CD14-positive monocyte (primary cell): ENCODE data around the gene ZNF90. TPM values are rescaled to one million over a fixed set of nuclear protein-coding genes. Genes with fewer than 3 reads are reported as not detected.
A peak's percentile ranks its signal among the peaks of the same experiment; 100 is the strongest.

Experiments
- DNase-seq, 3 donors: peaks; one replicate each; pipeline ENCODE4 v3.0.0-alpha.2; 2011 to 2022
- H2AFZ ChIP-seq: 2 replicates; pipeline ENCODE4 v1.6.0; 2012; ENCODE audit warnings: mild to moderate bottlenecking, low read depth, low read length, inconsistent platforms; ENCODE audit not compliant: insufficient read depth, poor library complexity, severe bottlenecking
- H3K27ac ChIP-seq, 2 donors: 1 replicate in 1 of 2; 2 replicates in 1 of 2; pipeline ENCODE4 v1.5.1; 2012 to 2013; ENCODE audit warnings: low read length in 2 of 2, control low read depth in 1 of 2, inconsistent platforms in 1 of 2, low read depth in 1 of 2, mild to moderate bottlenecking in 1 of 2
- H3K27me3 ChIP-seq, 2 donors: one replicate each; pipeline versions ENCODE4 v1.6.0 to v1.6.1; 2011 to 2013; ENCODE audit warnings: low read length in 2 of 2; ENCODE audit not compliant: control insufficient read depth in 2 of 2, insufficient read depth in 2 of 2
- H3K36me3 ChIP-seq, 2 donors: replicated peaks in 1 of 2; 1 replicate in 1 of 2; 2 replicates in 1 of 2; pipeline versions ENCODE4 v1.5.1 to v1.6.1; 2012 to 2013; ENCODE audit warnings: low read length in 2 of 2, control low read depth in 1 of 2, inconsistent platforms in 1 of 2, mild to moderate bottlenecking in 1 of 2; ENCODE audit not compliant: insufficient read depth in 2 of 2, control insufficient read depth in 1 of 2
- H3K4me1 ChIP-seq, 2 donors: 1 replicate in 1 of 2; 2 replicates in 1 of 2; pipeline versions ENCODE4 v1.5.1 to v1.6.1; 2012 to 2013; ENCODE audit warnings: low read length in 2 of 2, control low read depth in 1 of 2, inconsistent platforms in 1 of 2, mild to moderate bottlenecking in 1 of 2, moderate library complexity in 1 of 2; ENCODE audit not compliant: insufficient read depth in 2 of 2, control insufficient read depth in 1 of 2
- H3K4me2 ChIP-seq: replicated peaks from 2 replicates; pipeline ENCODE3; 2012; ENCODE audit warnings: low read length, moderate library complexity, mild to moderate bottlenecking; ENCODE audit not compliant: poor library complexity, severe bottlenecking; ENCODE audit errors: extremely low read depth
- H3K4me3 ChIP-seq, 3 experiments: fragments of 200-600 bp in 1 of 3; sonication (generic) in 1 of 3; replicated peaks in 1 of 3; 1 replicate in 2 of 3; 2 replicates in 1 of 3; pipeline ENCODE4 v1.5.1; 2011 to 2013; ENCODE audit warnings: low read length in 3 of 3, mild to moderate bottlenecking in 3 of 3, control low read depth in 2 of 3, low read depth in 2 of 3, inconsistent platforms in 1 of 3, moderate library complexity in 1 of 3
- H3K79me2 ChIP-seq: 2 replicates; pipeline ENCODE4 v1.6.0; 2012; ENCODE audit warnings: mild to moderate bottlenecking, control low read depth, inconsistent platforms, low read length, moderate library complexity; ENCODE audit not compliant: insufficient read depth
- H3K9ac ChIP-seq: 2 replicates; pipeline ENCODE4 v1.6.0; 2017; ENCODE audit warnings: low read length, mild to moderate bottlenecking; ENCODE audit not compliant: insufficient read depth, poor library complexity, severe bottlenecking
- H3K9me3 ChIP-seq, 2 donors: replicated peaks in 1 of 2; 1 replicate in 1 of 2; 2 replicates in 1 of 2; pipeline versions ENCODE4 v1.5.1 to v1.6.1; 2012 to 2013; ENCODE audit warnings: low read length in 2 of 2, control low read depth in 1 of 2; ENCODE audit not compliant: control insufficient read depth in 1 of 2, insufficient read depth in 1 of 2
- H4K20me1 ChIP-seq: 2 replicates; pipeline ENCODE4 v1.6.0; 2012; ENCODE audit warnings: mild to moderate bottlenecking, low read length, control low read depth, moderate library complexity; ENCODE audit not compliant: insufficient read depth
- H3K27ac Mint-ChIP-seq, 7 donors: one replicate each; pipeline ENCODE4 v1.8.0; 2020; ENCODE audit warnings: mild to moderate bottlenecking in 7 of 7, mixed read lengths in 7 of 7, moderate library complexity in 6 of 7, inconsistent platforms in 2 of 7
- H3K27me3 Mint-ChIP-seq, 3 donors: one replicate each; pipeline ENCODE4 v1.8.0; 2021 to 2022; ENCODE audit warnings: low read depth in 3 of 3, mild to moderate bottlenecking in 3 of 3, mixed read lengths in 3 of 3, moderate library complexity in 3 of 3, inconsistent platforms in 1 of 3
- H3K36me3 Mint-ChIP-seq, 2 donors: one replicate each; pipeline ENCODE4 v1.8.0; 2020; ENCODE audit warnings: mixed read lengths in 2 of 2, inconsistent platforms in 1 of 2, mild to moderate bottlenecking in 1 of 2
- H3K4me1 Mint-ChIP-seq: one replicate; pipeline ENCODE4 v1.8.0; 2020; ENCODE audit warnings: mild to moderate bottlenecking, mixed read lengths
- H3K4me3 Mint-ChIP-seq, 2 donors: one replicate each; pipeline ENCODE4 v1.8.0; 2020; ENCODE audit warnings: mild to moderate bottlenecking in 2 of 2, mixed read lengths in 2 of 2, moderate library complexity in 1 of 2
- H3K9me3 Mint-ChIP-seq, 7 donors: one replicate each; pipeline ENCODE4 v1.8.0; 2020 to 2022; ENCODE audit warnings: mixed read lengths in 7 of 7, mild to moderate bottlenecking in 6 of 7, moderate library complexity in 6 of 7, inconsistent platforms in 2 of 7
- CTCF ChIP-seq: fragments of 200-600 bp; IDR thresholded peaks from one replicate; pipeline ENCODE4 v1.8.0; 2022; ENCODE audit warnings: antibody characterized with exemption, mild to moderate bottlenecking
- WGBS: methylation state at CpG from one replicate; pipeline ENCODE4 v1.1.5; 2013; ENCODE audit warnings: missing lambda C conversion rate; ENCODE audit not compliant: insufficient coverage; 5-methylcytosine and 5-hydroxymethylcytosine counted together
- intact Hi-C, 2 donors: fragments of 100-400 bp; cut with micrococcal nuclease; formaldehyde crosslinking; loops; one replicate each; pipeline versions ENCODE4 v1.15.0 to v1.15.1; 2023
- polyA plus RNA-seq, 3 donors: library from polyadenylated mRNA; depleted of rRNA in 1 of 3; unstranded in 2 of 3; stranded (reverse) in 1 of 3; fragments of 300-500 nt in 2 of 3; fragments of >200 nt in 1 of 3; fragmentation: Illumina TruSeq in 2 of 3; gene quantifications; 1 replicate in 2 of 3; 2 replicates in 1 of 3; pipeline ENCODE4 v1.2.3, GENCODE V29; 2012 to 2021

ZNF90 gene
- polyA plus RNA-seq, 3 donors, result 0.59 TPM; not detected in 2

- TF ChIP-seq CTCF, result no peak
- Histone ChIP-seq H3K36me3 (no peaks in the 10 kb centered on the region), H2AFZ (no peak overlapping the region), H3K9me3 (peaks cover 48% of the 10 kb centered on the region in 2 donors), H3K4me3 (peak overlapping the region in 1 of 3 experiments; percentile 11), H3K4me1 (peaks cover 8 to 13% of the 10 kb centered on the region in 2 donors), H3K9ac (no peak overlapping the region), H3K79me2 (peaks cover 5% of the 10 kb centered on the region), H4K20me1 (no peaks in the 10 kb centered on the region), H3K27me3 (no peaks in the 10 kb centered on the region), H3K4me2 (no peak overlapping the region), H3K27ac (no peak overlapping the region)
- no peaks in the 10 kb centered on the region for H3K36me3 Mint-ChIP-seq
- no CpG with 5 or more reads among the region's 3 CpGs for WGBS
- peaks cover 18% of the 10 kb centered on the region for H3K4me1 Mint-ChIP-seq
- no peak overlapping the region for H3K27ac Mint-ChIP-seq
- H3K4me3 Mint-ChIP-seq, result no peak overlapping the region
- peak in 1 of 3 donors; percentile 2 for DNase-seq
- intact Hi-C loops, result no loop called here
- peaks cover 56 to 85% (median 80%) of the 10 kb centered on the region in 7 donors for H3K9me3 Mint-ChIP-seq
- peaks cover 0 to 1% (median 1%) of the 10 kb centered on the region in 3 donors for H3K27me3 Mint-ChIP-seq
Measured at GRCh38 chr19:20162821-20163220, 85.0 kb downstream of the ZNF90 start.

- H3K27me3 ChIP-seq, result no peaks in the 10 kb centered on the region
- no CpG with 5 or more reads among the region's 1 CpG for WGBS
- H3K27me3 Mint-ChIP-seq, result peaks cover 0 to 1% (median 1%) of the 10 kb centered on the region in 3 donors
- no peaks in the 10 kb centered on the region for H4K20me1 ChIP-seq
- no peak overlapping the region for H3K27ac Mint-ChIP-seq
- H3K4me2 ChIP-seq, result no peak overlapping the region
- H3K4me1 Mint-ChIP-seq, result peaks cover 20% of the 10 kb centered on the region
- DNase-seq, result no peak
- H3K4me1 ChIP-seq, result peaks cover 11 to 15% of the 10 kb centered on the region in 2 donors
- H3K4me3 Mint-ChIP-seq, result no peak overlapping the region
- peaks cover 50 to 85% (median 79%) of the 10 kb centered on the region in 7 donors for H3K9me3 Mint-ChIP-seq
- peaks cover 8% of the 10 kb centered on the region for H3K79me2 ChIP-seq
- H2AFZ ChIP-seq, result no peak overlapping the region
- H3K9ac ChIP-seq, result no peak overlapping the region
- no peak overlapping the region for H3K27ac ChIP-seq
- no peak for TF ChIP-seq CTCF
- H3K36me3 ChIP-seq, result peaks cover 0 to 6% of the 10 kb centered on the region in 2 donors
- no peak overlapping the region for H3K4me3 ChIP-seq
- H3K9me3 ChIP-seq, result peaks cover 57% of the 10 kb centered on the region in 2 donors
- H3K36me3 Mint-ChIP-seq, result peaks cover 4 to 6% of the 10 kb centered on the region in 2 donors
- intact Hi-C loops, result no loop called here
Measured at GRCh38 chr19:20164456-20164855, 86.7 kb downstream of the ZNF90 start.
